Activated CD4-positive, CD25-positive, alpha-beta regulatory T cell treated with anti-CD3 and anti-CD28 coated beads, Interleukin-2, amount 50 U/mL, for 72 hours (primary cell): ENCODE data around the gene ALDH7A1.
"Not testable (repeated sequence)": the region's sequence is repeated elsewhere in the genome, so short reads cannot be mapped to it uniquely, and the experiment has no call there.

Experiments
- DNase-seq: peaks from one replicate; pipeline ENCODE4 v3.0.0; 2021

ALDH7A1 gene

GRCh38 chr5:126591549-126591948 lies 3.5 kb downstream of the ALDH7A1 start:
- no peak for DNase-seq

- no peak for DNase-seq
Observed at GRCh38 chr5:126589536-126590297, 5.3 kb downstream of the ALDH7A1 start.

GRCh38 chr5:126587551-126588390 lies 7.2 kb downstream of the ALDH7A1 start:
- DNase-seq: no peak

GRCh38 chr5:126583761-126584160 lies 11.3 kb downstream of the ALDH7A1 start:
- DNase-seq: no peak

GRCh38 chr5:126579716-126580115 lies 15.3 kb downstream of the ALDH7A1 start:
- DNase-seq: no peak

GRCh38 chr5:126577415-126577814 lies 17.6 kb downstream of the ALDH7A1 start:
- DNase-seq: no peak

- no peak for DNase-seq
Observed at GRCh38 chr5:126576974-126577373, 18.0 kb downstream of the ALDH7A1 start.

- DNase-seq: no peak
Observed at GRCh38 chr5:126575644-126576043, 19.4 kb downstream of the ALDH7A1 start.

GRCh38 chr5:126568206-126568755 lies 26.7 kb downstream of the ALDH7A1 start:
- no peak for DNase-seq

GRCh38 chr5:126562823-126563222 lies 32.2 kb downstream of the ALDH7A1 start:
- DNase-seq: no peak

GRCh38 chr5:126561908-126562307 lies 33.1 kb downstream of the ALDH7A1 start:
- DNase-seq: no peak

- DNase-seq: not testable (repeated sequence)
Observed at GRCh38 chr5:126555101-126555500, 39.9 kb downstream of the ALDH7A1 start.

GRCh38 chr5:126552614-126553013 lies 42.4 kb downstream of the ALDH7A1 start:
- no peak for DNase-seq

- no peak for DNase-seq
Observed at GRCh38 chr5:126544087-126544740, 50.8 kb downstream of the ALDH7A1 start.

GRCh38 chr5:126543660-126544059 lies 51.4 kb downstream of the ALDH7A1 start:
- DNase-seq: no peak

- no peak for DNase-seq
Observed at GRCh38 chr5:126543009-126543408, 52.0 kb downstream of the ALDH7A1 start.

GRCh38 chr5:126542441-126542840 lies 52.6 kb downstream of the ALDH7A1 start:
- no peak for DNase-seq

- DNase-seq: no peak
Observed at GRCh38 chr5:126540631-126541030, 54.4 kb downstream of the ALDH7A1 start.

- DNase-seq: no peak
Observed at GRCh38 chr5:126538579-126538978, 56.4 kb downstream of the ALDH7A1 start.

GRCh38 chr5:126536874-126537273 lies 58.1 kb downstream of the ALDH7A1 start:
- no peak for DNase-seq

GRCh38 chr5:126535856-126536545 lies 59.0 kb downstream of the ALDH7A1 start:
- DNase-seq: no peak

GRCh38 chr5:126534553-126534952 lies 60.5 kb downstream of the ALDH7A1 start:
- no peak for DNase-seq
